Stimulated activated CD4-positive, alpha-beta T cell treated with anti-CD3 and anti-CD28 coated beads, Interleukin-2, amount 100 ng/mL, for 48 hours (primary cell): ENCODE data around the gene HEXD.
A peak's percentile ranks its signal among the peaks of the same experiment; 100 is the strongest.
"Not testable (repeated sequence)": the region's sequence is repeated elsewhere in the genome, so short reads cannot be mapped to it uniquely, and the experiment has no call there.

Experiments used
- DNase-seq, 2 donors: peaks; one replicate each; pipeline ENCODE4 v3.0.0-alpha.2; 2020

The HEXD gene

DNA sequence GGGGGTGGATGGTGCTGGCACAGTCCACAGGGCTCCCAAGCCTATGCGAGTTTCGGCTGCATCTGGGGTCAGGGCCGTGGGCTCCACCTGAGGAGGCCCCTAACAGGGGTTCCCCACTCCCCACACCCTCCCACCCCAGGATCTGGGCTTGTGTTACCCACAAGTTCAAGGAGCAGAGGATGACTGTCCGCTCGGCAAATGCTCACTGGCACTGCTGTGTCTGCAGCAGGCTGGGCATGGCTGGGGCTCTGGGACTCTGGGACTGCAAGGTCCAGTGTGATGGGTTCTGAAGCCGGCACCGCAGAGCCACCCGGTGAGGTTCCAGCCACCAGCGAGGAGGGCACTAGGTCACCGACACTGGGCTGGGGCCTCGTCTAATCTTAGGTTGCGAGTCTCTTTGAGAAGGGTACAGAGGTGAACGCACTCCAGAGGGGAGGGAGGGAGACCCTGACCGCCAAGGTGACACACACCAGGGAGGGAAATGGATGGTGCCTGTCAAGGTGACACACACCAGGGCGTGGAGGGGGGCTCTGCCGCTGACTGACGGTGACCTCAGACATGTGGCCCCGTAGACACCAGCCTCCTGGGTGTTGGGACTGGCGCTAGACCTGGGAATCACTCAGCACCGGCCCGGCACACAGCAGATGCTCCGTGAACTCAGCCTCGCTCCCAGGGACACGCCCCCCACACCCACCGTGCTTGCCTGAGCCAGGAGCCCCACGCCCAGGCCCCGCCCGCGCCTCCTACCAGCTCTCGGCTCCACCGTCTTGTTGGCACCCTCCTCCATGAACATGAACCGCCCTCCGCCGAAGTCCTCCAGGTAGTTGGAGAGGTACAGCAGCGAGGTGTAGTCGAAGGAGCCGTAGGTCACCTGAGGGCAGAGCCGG, 20.5 kb upstream of the HEXD start:
- DNase-seq = no peak

GRCh38 chr17:82399041-82399441, 19.1 kb upstream of the HEXD start:
- no peak for DNase-seq

DNA sequence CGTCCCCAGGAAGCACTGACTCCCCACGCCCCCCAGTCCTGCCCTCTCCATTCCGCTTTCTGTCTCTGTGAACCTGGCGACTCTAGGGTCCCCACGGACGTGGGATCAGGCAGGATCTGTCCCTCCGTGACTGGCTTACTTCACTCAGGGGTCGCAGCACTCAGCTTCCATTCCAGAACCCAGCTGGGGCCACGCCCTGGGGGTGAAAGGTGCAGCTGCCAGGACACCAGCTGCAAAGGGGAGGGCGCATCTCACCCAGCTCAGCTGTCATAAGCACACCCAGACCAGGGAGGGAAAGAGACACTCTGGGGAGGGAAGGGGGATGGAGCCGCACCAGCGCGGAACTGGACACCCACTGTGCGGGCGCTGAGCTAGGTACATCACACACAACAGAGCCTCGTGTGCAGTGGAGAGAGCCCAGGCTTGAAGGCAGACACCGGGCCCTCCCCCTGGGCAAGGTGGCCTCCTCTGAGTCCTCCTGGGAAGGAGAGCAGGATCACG, 18.5 kb upstream of the HEXD start:
- DNase-seq = no peak

GRCh38 chr17:82400206-82400605, 17.9 kb upstream of the HEXD start:
- no peak for DNase-seq

- peak; percentile 20 to 37 for DNase-seq
These were observed 17.3 kb upstream of the HEXD start for GRCh38 chr17:82400830-82401229.

- no peak for DNase-seq
These were observed 15.3 kb upstream of the HEXD start for GRCh38 chr17:82402865-82403264.

DNA sequence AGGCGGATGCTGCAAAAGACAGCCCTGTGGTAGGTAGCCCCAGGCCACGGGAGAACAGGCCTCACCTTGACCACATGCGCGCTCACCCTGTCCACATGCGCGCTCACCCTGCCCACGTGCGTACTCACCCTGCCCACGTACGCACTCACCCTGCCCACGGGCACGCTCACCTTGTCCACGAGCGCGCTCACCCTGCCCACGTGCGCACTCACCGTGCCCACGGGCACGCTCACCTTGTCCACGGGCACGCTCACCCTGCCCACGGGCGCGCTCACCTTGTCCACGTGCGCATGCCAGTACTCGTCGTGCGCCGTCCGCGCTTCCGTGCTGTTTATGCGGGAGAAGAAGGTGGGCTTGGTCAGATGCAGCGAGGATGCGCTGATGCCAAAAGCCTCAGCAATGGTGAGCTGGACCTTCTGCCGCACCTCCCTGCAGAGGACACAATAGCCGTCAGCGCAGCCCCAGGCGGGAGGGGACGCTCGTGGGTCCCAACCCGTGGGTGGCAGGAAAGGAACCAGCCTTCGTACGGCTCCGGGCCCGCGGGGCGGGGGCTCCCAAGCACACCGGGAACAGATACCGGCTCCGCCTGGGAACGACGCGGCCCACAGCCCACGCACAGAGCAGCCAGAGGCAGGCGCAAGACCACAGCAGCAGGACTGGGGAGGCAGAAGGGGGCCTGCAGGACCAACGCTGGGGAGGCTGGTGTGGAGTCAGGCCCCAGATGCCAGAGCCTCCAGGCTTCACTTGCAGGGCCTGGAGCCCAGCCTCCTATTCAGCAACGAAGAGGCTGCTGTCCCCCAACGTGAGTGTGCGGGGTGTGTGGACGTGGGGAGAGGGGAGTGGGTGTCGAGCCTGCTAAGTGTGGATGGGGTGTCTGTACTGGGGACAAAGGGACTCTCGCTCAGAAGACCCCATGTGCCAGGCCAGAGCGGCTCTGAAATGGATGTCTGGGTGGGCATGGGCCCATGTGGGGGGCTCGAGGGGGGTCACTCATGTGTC, 14.2 kb upstream of the HEXD start:
- no peak for DNase-seq

- DNase-seq = no peak
These were observed 13.1 kb upstream of the HEXD start for GRCh38 chr17:82405051-82405450.

- DNase-seq = no peak
These were observed 11.9 kb upstream of the HEXD start for GRCh38 chr17:82406131-82406671.

GRCh38 chr17:82407255-82407654, 10.9 kb upstream of the HEXD start:
- DNase-seq = no peak

- no peak for DNase-seq
These were observed 9.7 kb upstream of the HEXD start for GRCh38 chr17:82408288-82408937.

GRCh38 chr17:82408938-82409318, 9.2 kb upstream of the HEXD start:
- no peak for DNase-seq

DNA sequence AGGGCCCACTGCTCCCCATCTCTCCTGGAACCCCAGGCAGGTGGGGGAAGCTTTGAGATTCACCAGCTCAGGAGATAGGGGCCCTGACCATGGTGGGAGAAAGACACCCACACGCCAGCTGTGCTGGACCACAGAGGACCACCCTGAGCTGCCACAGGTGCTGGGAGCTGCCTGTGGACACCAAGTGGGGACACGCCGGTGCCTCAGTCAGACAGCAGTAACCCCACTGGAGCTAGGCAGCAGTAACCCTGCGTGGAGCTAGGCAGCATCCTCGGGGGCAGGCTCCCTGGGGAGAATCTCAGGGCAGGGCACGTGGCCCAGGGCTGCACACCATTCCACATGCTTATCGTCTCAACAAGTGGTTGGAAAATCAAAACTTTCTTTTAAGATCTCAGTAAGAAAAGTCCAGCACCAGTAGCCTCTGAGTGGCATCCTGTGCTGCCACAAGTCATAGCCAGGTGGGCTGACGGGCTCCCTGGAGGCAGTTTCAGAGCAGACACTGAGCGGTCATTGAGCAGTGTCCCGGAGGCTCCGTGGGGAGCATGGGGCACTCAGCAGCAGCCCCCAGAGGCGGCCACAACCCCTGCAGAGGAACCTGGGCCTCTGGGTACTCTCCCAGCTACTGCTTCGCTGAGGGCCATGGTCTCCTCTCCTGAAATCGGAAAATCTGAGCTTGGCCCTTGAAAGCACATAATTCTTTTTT, 8.0 kb upstream of the HEXD start:
- DNase-seq = no peak

GRCh38 chr17:82411396-82412053, 6.6 kb upstream of the HEXD start:
- DNase-seq = no peak

DNA sequence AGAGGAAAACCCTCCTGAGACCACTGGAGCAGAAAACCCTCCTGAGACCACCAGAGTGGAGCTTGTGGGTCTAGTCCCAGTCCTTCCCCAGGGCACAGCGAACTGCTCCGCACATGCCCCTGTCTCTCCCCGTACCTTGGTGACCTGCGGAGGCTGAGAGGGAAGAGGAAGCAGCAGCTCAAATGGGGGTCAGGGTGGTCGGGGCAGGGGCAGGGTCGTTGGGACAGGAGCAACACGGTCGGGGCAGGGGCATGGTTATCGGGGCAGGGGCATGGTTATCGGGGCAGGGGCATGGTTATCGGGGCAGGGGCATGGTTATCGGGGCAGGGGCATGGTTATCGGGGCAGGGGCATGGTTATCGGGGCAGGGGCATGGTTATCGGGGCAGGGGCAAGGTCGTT, 6.1 kb upstream of the HEXD start:
- DNase-seq = not testable (repeated sequence)

DNA sequence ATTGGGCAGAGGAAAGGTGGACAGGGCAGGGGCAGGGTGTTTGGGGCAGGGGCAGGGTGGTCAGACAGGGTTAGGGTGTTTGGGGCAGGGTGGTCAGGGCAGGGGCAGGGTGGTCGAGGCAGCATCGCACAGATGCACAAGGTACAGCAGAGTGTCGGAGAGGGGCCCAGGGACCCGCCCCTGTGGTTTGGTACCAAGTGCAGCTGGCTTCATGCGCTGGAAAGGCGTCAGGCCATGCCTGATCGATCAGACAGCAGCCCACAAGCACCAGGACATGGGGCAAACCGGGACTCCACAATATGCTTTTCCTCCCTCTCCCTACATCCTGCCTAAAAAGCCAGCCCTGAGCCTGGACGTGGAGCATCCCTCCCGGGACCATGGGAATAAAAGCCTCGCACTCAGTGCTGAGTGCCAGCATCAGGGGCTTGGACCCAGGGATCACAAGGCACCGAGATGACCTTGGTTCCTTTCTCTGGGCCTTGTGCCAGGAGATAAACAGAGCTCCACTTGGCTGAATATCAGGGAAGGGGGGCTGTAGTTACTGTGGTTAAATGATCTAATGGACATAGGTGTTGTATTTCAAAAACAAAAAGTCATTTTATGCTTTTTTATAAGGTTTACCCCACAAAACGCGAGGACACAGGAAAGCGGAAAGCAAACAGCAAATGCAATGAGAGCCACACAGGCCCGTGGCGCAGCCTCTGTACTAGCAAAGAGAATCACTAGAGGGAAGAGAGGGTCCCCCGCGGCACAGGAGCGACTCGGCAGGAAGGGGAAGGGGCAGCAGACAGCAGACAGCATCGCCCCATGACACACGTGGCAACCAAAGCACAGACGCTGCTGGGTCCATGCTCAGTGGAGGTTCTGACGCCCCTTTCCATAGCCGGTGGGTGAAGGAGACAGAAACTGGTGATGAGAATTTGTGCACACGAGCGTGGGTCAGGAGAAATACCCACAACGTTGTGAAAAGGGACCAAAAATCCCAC, 5.3 kb upstream of the HEXD start:
- no peak for DNase-seq

GRCh38 chr17:82414548-82415281, 3.4 kb upstream of the HEXD start:
- DNase-seq = peak; percentile 70 to 71

- DNase-seq = no peak
These were observed 2.8 kb upstream of the HEXD start for GRCh38 chr17:82415336-82415735.

GRCh38 chr17:82415786-82416185, 2.4 kb upstream of the HEXD start:
- DNase-seq = no peak
